Ureter (tissue), 1 donor: ENCODE measurements around the gene MOXD1. TPM values are rescaled to one million over a fixed set of nuclear protein-coding genes. Genes with fewer than 3 reads are reported as not detected.
"Not testable (repeated sequence)": the region's sequence is repeated elsewhere in the genome, so short reads cannot be mapped to it uniquely, and the experiment has no call there.

Experiments used
- DNase-seq: peaks from one replicate; pipeline ENCODE4 v3.0.0-alpha.2; 2020; ENCODE audit warnings: low spot score
- total RNA-seq: library from RNA; stranded (reverse); gene quantifications from one replicate; pipeline ENCODE4 v1.2.4, GENCODE V29; 2023
- donor health status: DM: yes; HTN: yes; CAD: no.

The MOXD1 gene
- total RNA-seq, 1 donor from 2014 or later: 13.8 TPM

DNA sequence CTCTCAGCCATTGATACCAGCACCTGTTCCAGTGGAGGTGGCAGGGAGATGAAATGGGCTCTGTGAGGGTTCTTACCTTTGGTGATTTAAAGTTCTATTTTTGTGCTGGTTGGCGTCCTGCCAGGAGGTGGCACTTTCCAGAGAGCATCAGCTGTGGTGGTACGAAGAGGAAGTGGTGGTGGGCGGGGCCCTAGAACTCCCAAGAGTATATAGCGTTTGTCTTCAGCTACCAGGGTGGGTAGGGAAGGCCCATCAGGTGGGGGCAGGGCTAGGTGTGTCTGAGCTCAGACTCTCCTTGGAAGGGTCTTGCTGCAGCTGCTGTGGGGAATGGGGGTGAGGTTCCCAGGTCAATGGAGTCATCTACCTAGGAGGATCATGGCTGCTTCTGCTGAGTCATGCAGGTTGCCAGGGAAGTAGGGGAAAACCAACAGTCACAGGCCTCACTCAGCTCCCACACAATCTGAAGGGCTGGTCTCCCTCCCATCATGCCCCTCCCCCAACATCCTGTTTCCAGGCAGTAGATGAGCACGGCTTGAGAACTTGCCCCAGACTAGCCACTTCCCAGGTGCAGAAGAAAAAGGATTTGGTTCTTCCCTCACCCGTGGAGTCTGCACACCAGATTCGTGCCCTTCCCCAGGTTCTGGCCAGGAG lies 46.6 kb downstream of the MOXD1 start:
- DNase-seq: no peak

DNA sequence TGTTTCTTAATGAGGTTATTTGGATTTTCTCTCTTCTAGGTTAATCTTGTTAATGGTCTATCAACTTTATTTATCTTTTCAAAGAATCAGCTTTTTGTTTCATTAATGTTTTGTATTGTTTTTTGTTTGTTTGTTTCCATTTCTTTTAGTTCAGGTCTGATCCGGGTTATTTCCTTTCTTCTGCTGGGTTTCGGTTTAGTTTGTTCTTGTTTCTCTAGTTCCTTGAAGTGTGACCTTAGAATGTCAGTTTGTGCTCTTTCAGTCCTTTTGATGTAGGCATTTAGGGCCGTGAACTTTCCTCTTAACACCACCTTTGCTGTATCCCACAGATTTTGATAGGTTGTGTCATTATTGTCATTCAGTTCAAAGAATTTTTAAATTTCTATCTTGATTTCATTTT lies 49.3 kb downstream of the MOXD1 start:
- not testable (repeated sequence) for DNase-seq

DNA sequence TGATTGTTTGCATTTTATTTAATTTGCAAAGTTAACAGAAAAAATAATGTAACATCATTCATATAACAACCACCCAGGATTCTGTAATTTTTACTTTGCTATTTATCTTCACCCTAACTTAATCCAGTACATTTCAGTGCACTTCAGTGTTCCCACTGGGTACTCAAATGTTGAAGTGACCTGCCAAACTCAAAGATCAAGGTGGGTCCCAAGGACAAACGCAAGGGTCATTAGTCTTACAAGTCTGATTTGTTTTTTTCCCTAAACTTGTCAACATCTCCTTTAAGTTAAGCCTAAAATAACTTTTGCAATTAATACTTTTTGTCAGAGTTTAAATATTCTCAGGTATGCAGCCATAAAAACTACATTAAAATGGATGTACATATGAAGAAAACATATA lies 53.0 kb downstream of the MOXD1 start:
- DNase-seq: no peak

DNA sequence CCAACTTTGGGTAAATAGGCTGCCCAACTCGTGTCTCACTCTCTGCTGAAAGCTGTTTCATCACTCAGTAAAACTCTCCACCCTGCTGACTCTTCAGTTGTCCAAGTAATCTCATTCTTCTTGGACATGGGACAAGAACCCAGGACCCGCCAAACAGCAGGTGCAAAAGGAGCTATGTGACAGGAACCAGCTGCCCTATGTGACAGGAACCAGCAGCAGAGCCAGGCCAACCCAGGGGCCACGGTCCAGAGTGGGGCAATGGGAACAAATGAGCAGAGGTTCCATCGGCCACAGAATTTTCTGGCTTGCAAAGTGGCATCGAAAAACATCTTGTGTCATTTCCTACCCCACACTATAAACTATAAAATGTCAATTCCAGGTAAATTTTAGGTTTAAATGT lies 56.5 kb downstream of the MOXD1 start:
- DNase-seq: no peak

DNA sequence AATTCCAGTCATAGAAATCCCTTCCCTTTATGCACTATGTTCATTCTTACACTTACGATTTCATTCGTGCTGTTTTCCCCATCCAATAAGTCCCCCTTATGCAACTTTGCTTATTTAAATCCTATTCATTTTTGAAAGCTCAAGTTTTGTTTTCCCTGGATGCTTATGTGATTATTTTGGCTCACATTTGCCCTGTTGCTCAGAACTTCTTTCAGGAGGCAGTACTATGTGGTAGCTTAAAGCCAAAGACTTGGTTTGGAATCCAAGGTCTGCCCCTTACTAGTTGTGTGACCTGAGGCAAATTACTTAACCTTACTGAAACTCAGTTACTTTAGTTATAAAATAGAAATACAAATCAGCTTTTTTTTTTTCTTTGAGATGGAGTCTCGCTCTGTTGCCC lies 59.6 kb downstream of the MOXD1 start:
- DNase-seq: no peak

DNA sequence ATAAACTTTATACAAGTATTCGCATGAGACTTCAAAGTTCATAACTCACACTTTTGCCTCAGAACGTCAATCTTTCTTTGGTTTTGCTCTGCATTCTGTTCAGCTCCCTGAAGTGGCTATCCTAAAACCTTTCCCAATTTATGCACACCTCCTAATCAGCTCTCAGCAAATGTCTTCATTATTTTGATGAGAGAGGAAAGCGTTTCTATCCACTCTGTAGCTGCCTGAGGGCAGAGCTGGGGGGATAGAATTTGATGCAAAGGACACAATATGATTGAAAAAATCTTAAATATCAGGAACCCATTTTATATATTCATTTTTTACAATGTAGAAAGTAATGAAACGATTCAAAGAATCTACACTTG lies 66.8 kb downstream of the MOXD1 start:
- no peak for DNase-seq

DNA sequence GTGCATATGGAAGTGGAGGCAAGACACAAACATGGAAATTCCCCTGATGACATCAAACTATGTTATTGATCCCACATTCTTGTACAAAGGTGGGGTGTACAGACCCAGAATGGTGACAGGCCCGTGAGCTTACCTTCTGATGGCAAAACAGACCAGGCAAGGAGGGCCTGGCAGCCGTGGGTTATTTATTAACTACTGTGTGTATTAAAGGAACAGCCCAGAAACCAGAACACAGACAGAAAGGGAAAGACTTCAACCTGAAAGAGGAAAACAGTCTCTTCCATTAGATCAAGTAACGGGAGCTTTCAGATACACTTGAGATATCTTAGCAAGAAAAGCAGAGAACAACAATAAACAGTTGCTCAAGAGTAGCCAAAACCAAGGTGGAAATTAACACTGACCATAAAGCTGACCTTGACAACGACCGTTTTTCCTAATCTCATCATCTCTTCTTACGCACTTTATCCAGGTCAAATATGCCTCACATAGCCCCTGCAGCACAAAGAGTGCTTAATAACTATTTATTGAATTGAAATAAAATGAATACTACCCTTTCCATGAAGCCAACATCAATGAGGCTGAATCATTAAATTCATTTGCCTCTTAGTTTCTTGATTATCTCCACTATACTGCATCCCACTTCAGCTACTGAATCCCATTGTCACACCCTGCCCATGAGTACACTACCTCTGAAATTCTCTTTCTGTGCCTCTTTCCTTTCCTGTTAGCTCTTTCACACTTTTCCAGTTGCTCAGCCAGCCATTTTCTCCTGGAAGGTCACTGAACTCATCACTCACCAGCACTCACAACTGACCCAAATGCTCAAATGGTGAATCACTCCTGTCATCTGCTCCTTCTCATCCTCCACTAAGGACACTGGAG lies 67.4 kb downstream of the MOXD1 start:
- no peak for DNase-seq

DNA sequence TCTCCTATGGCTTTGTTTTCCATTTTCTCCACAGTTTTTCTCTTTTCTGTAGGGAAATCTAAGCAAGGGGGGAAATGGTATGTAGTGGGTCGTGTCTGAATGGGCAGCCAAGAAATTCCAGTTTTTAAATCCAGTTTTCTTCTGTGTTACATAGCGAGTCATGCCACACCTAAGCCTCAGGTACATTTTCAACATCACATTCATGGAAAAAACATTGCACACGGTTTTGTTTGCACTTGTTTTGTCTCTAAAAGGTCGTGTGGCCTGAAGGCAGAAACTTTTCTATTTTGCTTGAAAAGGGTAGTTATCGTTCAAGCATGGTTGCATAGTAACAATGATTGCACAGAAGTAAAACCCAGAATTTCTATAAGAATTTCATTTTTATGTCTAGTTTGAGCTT lies 70.5 kb downstream of the MOXD1 start:
- no peak for DNase-seq

DNA sequence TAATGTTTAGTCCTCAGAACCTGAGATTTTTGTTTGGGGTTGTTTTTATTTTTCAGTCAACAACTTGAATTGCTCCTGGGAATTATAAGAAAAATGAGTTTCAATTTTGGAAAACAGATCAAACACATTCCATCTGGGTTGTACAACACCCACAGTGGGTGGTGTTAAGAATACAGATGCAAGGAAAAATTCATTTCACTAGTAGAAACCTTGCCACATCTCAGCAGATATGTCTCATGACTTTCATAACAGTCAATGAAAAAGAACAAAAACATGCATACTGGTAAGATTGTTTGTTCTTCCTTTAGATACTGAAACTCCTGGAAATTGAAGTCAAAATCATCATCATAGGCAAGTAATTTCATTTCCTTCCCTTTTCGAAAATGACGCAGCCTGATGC lies 78.9 kb downstream of the MOXD1 start:
- DNase-seq: no peak

DNA sequence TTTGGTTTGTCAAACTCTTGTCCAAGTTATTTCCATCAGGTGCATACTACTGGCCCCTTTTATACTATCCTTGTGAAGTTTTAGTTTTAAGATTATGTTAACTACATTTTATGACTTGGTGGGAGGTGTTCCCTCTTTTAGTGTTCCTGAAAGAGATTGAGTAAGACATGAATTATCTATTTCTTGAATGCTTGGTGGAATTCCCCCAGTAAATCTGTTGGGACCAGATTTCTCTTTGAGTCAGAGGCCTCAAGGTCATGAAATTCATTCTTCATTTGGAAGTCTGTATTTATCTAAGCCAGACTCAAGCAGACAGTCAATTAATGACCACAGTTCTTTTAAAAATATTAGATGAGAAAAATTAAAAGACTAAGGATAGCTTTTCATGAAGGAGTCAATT lies 81.3 kb downstream of the MOXD1 start:
- DNase-seq: no peak

DNA sequence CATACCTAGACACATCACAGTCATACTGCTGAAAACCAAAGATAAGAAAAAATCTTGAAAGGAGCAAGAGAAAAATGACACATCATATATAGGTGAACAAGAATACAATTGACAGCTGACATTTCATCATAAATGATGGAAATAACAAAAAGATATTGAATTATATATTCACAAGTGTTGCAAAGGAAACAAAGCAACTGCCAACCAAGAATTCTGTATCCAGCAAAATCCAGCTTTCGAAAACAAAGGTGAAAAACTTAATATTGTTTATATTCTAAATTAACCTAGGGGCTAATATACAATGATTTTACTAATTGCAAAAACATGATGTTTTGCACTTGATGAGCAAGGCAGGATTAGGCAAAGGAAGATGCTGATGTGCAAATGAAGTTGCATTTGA lies 84.3 kb downstream of the MOXD1 start:
- no peak for DNase-seq

DNA sequence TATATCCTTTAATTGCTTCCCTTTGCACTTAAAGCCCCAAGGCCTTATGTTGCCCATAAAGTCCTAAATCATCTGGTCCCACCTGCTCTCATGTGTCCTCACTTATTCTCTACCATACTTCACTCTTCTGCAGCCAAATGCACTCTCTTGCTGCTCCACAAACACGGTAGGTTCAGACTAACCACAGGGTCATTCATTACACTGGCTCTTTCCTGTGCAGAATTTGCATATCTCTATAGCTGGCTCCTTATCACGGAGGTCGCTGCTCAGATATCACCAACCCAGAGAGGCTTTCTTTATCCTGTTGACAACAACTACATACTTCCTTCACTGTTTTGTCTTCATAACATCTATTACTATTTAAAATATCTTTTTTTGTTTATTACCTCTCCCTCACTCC lies 86.8 kb downstream of the MOXD1 start:
- DNase-seq: no peak

DNA sequence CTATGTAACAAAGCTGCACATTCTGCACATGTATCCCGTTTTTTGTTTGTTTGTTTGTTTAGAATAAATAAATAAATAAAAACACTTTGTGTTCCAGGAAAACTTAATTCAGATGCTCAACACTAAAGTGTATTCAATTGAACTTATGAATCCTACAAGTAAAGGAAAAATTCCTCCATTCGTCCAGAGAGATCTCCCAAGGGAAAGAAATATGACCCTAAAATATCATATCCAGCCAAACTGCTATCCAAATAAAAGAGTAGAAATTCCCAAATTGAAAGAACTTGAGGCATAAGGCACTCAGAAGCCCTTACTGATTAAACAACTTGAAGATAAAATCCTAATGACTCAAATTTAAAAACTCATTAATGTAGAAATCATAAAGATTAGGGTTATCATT lies 90.4 kb downstream of the MOXD1 start:
- DNase-seq: no peak

DNA sequence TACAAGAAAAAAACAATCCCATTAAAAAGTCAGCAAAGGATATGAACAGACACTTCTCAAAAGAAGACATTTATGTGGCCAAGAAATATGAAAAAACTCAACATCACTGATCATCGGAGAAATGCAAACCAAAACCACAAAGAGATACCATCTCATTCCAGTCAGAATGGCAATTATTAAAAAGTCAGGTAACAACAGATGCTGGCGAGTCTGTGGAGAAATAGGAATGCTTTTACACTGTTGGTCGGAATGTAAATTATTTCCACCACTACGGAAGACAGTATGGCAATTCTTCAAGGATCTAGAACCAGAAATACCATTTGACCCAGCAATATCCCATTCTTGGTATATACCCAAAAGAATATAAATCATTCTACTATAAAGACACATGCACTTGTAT lies 91.1 kb downstream of the MOXD1 start:
- DNase-seq: not testable (repeated sequence)

DNA sequence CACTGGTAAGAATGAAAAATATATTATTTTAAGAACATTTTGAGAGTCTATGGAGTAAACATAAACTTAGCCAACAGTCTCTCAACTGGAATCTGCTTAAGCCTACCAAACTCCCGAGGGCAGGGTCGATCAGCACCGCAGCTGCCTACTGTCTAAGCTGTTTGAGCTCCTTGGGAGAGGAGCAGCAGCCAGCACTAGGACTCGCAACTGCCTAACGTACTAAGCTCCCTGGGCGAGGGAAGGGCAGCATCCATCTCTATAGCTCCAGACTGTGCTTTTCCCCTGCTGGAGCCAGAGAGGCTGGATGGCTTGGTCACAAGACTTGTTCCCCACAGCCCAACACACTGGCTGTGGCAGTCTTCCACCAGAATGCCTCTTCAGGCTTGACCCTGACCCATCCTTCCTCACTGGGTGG lies 96.4 kb downstream of the MOXD1 start:
- DNase-seq: no peak

DNA sequence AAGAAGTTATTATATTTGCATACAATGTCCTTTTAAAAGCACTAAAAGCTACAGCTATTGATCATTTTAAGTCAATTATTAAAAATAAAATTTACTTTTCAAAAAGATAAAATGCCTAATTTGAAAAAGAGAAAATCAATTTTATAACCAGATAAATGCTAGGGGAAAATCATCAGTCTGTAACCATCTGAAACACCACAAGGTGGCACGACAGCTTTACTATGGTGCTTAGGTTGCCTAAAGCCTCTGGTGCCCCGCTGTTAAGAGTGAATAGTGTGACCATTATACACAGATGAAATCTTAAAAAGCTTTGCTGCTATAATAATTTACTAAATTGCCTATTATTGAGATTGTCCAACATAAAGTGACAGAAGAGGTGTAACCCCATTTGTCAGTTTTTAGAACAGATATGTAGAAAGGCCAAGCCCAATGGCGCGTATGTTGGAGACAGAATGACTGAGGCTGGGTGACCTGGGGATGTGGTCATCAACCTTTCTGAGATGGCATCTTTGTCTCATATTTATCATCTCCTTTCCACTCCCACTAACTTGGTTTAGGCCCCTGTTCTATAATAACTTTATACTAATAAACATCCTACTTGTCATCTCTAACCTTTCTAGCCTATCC lies 100.8 kb downstream of the MOXD1 start:
- no peak for DNase-seq

DNA sequence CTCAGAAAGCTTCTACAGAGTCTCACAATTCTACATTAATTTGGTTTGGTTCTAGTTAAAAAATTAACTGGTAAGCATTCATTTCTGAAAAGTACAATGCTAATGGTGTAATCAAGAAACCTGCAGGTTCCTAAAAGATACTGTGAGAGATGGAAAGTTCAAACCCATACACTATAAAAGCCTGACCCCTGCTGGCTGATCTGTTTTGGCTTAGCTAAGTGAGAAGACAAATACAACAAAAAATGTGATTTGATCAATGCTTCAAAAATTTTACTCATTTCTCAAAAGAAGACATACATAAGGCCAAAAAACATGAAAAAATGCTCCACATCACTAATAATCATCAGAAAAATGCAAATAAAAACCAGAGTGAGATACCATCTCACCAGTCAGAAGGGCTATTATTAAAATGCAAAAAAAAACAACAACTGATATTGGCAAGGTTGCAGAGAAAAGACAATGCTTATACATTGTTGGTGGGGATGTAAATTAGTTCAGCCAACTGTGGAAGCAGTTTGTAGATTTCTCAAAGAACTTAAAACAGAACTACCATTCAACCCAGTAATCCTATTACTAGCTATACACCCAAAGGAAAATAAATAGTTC lies 102.8 kb downstream of the MOXD1 start:
- DNase-seq: no peak

DNA sequence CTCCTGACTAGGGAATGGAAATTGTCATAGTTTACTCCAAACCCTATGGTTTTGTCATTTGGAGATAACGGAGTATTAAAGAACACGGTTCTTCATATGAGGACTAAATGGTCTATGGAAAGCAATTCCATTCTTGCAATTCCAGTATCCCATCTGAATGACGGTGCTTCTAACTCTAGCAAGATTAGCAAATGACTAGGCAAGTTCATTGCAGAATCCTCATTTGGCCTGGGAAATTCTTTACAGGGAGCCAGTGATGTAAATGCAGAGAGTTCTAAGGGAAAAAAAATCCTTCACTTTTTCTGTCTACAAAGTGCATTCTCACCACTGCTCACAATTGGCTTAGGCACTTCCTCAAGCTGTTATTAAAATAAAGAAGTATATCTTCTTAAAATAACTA lies 111.5 kb downstream of the MOXD1 start:
- no peak for DNase-seq

DNA sequence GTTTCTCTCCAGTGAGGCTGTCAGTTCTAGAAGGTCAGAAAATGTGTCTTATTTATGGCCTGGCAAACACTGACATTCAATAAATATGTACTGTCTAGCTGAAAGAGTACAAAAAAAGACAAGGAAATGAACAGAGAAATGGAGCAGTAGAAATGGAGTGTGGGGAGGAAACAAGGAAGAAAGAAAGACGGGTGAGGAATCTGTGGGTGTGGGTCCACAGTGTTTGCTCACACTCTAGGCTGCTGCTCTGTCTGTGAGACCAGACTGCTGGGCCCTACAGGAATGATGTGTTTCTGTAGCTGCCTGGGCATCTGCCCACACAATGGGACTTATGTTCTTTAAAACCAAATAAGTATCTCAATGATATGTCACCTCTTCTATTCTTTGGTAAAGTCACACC lies 114.2 kb downstream of the MOXD1 start:
- DNase-seq: no peak

DNA sequence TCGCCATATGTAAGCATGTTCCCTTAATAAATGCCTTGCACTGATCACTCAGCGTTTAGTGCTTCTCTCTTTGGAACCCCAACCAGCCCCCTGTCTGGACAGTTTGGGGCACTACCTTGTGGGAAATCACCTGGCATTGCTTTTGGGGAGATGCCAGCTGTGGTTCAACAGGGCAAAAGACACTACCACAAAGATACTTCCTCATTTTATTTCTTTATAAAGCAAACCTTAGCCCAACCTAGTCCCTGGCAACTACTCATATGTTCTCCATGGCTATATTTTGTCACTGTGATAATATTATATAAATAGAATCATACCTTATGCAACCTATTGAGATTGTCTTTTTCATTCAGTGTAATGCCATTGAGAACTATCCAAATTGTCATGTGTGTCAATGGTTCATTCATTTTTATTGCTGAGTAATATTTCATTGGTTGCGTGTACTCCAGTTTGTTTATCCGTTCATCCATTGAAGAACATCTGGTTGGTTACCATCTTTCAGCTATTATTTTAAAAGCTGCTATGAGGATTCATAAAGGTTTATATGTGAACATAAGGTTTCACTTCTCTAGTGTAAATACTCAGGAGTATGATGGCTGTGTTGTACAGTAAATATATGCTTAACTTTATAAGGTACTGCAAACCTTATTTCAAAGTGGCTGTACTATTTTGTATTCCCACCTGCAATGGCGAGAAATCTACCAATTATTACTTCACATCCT lies 114.8 kb downstream of the MOXD1 start:
- no peak for DNase-seq

DNA sequence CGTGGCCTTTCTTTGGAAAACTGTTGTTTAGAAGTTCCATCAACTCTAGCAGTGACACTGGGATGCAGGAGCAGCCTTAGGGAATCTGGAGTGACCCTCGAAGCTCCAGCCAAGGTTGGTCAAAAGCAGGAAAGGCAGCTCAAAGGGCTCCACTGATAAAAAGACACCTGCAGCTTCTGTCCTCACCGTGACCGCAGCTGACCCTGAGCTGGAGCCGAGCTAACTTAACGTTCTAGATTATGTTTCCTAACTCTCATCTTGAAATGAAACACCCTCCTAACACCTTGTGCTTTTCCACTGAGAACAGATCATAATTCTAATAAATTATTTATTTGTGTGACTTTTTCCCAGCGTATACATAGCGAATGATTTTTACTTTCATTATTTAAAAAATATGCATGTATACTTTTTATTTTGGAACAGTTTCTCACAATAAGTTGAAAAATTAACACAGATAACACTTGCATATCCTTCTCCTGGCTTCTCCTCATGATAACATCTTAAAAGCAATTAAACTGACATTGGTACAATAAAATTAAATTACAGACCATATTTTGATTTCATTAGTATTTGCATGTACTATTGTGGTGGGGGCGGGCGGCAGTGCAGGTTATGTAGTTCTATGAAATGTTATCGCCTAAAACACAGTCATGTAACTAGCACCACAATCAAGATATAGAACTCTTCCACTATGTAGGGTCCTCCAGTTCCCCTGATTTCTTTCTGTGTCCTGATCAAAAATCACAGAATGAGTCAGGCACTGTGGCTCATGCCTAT lies 116.1 kb downstream of the MOXD1 start:
- no peak for DNase-seq
